ENCODE data around the gene ATP8B4.

Gene ATP8B4

GRCh38 chr15:50075319-50075718 is 43.7 kb downstream of the ATP8B4 start:
- no peak for TF ChIP-seq CTCF (IDR thresholded peaks at IDR 0.05)

- no peak for TF ChIP-seq CTCF (IDR thresholded peaks at IDR 0.05)
Measured at GRCh38 chr15:50071551-50072258, 47.3 kb downstream of the ATP8B4 start.

GRCh38 chr15:50068016-50068415 is 51.0 kb downstream of the ATP8B4 start:
- TF ChIP-seq CTCF (IDR thresholded peaks at IDR 0.05), result no peak

GRCh38 chr15:50067254-50067653 is 51.8 kb downstream of the ATP8B4 start:
- TF ChIP-seq CTCF (IDR thresholded peaks at IDR 0.05), result no peak

GRCh38 chr15:50066666-50067065 is 52.4 kb downstream of the ATP8B4 start:
- no peak for TF ChIP-seq CTCF (IDR thresholded peaks at IDR 0.05)

- no peak for TF ChIP-seq CTCF (IDR thresholded peaks at IDR 0.05)
Measured at GRCh38 chr15:50066202-50066601, 52.8 kb downstream of the ATP8B4 start.

- TF ChIP-seq CTCF (IDR thresholded peaks at IDR 0.05), result no peak
Measured at GRCh38 chr15:50065279-50065678, 53.8 kb downstream of the ATP8B4 start.

- TF ChIP-seq CTCF (IDR thresholded peaks at IDR 0.05), result no peak
Measured at GRCh38 chr15:50064673-50065072, 54.4 kb downstream of the ATP8B4 start.
